HG03045 (cell line): ENCODE measurements around the gene ANO4.
A peak's percentile ranks its signal among the peaks of the same experiment; 100 is the strongest.
"Not testable (repeated sequence)": the region's sequence is repeated elsewhere in the genome, so short reads cannot be mapped to it uniquely, and the experiment has no call there.

ENCODE experiments used
- ATAC-seq: cut with Tn5 transposase; IDR thresholded peaks from one replicate; pipeline ENCODE4 v1.9.1; 2021; ENCODE audit warnings: mild to moderate bottlenecking, moderate library complexity; ENCODE audit not compliant: unreplicated experiment

Gene ANO4

DNA sequence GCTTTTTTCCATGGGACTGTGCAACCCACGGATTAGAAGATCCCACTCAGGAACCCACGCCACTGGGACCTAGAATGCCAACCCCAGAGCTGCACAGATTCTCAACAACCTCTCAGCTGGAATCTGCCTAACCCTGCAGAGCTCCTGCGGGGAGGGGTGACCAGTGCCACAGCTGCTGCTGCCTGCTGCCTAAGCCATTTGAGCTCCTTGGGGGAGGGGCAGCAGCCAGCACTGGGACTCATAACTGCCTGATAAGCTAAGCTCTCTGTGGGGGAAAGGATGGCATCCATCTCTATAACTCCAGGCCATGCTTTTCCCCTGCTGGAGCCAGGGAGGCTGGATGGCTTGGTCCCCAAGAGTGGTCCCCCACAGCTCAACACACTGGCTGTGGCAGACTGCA is 232.6 kb downstream of the ANO4 start:
- ATAC-seq = no peak

DNA sequence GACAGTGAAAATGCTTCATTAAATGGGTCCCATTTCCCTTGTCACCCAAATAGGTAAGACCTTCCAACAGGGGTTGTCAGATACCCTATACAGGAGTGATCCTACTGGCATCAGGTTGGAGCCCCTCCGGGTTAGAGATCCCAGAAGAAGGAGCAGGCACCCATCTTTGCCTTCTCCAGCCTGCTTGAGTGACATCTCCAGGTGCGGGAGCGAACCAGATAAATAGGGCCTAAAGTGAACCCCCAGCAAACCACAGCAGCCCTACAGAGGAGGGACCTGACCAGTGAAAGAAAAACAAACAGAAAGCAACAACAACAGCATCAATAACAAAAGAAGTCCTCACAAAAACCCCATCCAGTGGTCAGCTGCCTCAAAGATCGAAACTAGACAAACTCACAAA is 233.2 kb downstream of the ANO4 start:
- ATAC-seq = no peak

DNA sequence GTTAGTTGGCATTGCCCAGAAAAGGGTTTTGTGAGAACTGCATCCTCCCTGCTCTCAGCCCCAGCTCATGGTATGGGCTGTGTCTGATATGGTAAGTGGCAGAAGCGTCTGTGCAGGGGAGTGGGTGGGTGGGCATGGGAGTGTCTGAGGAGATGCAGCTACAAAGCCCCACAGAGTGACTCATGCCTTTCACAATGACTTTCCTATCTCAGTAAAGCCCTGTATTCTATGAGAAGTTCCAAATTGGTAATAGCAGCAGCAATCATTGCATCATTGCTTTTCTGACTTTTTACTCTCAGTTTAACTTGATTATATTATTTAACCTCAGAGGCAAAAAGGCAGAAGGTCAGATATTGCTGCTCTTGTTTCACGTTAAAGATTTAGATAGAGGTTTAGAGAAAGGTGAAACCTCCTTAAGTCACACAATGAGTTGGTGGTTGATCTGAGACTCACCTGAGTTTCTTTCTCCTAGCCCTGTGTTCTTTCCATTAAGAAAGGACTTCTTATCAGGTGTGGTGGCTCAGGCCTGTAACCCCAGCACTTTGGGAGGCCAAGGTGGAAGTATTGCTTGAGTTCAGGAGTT is 243.8 kb downstream of the ANO4 start:
- ATAC-seq = peak; percentile 47

DNA sequence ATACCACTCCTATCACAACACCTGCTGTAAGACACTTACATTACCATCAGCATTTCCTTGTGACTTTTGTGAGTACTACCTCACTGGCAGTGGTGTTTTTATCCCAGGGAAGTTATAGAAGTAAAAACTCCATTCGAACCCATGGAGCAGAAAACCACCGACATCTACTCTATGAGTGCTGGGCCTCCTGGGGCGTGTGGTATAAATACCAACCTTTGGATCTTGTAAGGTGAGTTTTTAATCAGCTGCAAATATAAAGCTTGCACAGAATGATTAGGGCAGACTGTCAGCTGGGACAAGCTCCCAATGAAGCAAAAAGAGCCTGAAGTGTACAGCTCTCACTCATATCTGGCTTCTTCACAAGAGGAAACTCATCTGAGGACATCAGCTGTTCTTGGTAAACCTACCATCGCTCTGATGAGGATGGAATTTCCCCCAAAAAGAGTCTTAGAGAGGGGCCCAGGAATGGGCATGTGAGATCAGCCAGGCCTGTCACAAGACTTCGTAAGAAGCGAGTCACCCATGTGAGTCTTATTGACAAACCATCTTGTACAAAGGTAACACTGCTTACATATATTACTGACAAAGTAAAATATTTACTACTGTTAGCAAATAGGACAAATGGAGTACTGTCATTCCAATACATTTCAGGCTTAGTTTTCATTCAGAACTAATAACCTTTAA is 245.4 kb downstream of the ANO4 start:
- ATAC-seq = no peak

DNA sequence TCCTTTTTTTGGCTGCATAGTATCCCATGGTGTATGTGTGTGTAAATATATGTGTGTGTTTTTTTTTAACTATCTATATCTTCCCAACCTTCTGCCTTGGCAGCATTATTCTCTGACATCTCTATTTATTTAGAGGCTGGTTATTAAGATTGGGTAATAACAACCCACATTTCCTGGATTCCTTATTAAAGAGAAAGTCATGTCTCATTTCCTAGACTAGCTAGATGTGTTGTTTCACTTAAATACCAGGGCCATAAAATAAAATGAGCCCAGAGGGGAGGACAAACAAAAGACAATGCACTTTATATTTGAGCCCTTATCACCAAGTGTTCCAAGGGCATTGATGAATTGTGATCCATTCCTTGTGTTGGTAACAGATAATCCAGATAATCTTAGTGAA is 246.4 kb downstream of the ANO4 start:
- ATAC-seq = no peak

DNA sequence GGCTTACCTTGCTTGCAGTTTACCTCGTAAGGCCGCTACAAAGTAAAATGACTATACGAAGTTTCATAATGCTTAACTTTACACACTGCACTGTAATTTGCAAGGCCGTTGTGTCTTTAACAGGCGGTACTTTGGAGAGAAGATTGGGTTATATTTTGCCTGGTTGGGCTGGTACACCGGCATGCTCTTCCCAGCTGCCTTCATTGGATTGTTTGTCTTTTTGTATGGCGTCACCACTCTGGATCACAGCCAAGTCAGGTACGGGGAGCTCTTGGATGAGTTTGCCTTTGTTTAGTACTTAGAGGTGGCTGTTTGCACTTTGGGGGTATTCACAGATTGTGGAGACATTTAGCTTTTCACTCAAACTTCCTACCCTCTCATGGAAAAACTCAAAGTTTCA is 247.6 kb downstream of the ANO4 start:
- ATAC-seq = no peak

DNA sequence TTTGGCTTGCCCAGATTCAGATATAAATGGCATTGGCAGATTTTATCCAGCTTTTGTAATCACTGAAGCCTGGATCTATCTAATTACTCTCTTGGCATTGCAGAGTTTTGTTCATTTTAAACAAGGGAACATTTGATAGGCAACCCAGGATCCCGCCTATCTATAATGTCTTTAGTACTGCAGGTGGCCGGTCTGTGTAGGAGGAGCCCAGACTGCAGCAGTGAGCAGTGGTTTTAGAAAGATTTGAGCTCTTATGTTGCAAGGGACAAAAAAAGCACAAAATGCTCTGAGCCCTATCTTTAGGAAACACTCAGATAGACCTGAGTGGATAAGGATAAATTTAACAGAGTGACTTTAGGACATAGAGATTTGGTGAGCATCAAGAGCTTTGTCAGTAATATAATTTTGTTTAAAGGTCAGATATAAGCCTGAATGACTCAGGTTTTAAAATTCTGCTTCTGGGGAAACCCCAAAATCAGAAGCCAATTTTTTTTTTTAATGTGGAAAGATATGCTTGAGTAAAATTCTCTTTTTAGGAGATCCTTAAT is 250.0 kb downstream of the ANO4 start:
- ATAC-seq = no peak

DNA sequence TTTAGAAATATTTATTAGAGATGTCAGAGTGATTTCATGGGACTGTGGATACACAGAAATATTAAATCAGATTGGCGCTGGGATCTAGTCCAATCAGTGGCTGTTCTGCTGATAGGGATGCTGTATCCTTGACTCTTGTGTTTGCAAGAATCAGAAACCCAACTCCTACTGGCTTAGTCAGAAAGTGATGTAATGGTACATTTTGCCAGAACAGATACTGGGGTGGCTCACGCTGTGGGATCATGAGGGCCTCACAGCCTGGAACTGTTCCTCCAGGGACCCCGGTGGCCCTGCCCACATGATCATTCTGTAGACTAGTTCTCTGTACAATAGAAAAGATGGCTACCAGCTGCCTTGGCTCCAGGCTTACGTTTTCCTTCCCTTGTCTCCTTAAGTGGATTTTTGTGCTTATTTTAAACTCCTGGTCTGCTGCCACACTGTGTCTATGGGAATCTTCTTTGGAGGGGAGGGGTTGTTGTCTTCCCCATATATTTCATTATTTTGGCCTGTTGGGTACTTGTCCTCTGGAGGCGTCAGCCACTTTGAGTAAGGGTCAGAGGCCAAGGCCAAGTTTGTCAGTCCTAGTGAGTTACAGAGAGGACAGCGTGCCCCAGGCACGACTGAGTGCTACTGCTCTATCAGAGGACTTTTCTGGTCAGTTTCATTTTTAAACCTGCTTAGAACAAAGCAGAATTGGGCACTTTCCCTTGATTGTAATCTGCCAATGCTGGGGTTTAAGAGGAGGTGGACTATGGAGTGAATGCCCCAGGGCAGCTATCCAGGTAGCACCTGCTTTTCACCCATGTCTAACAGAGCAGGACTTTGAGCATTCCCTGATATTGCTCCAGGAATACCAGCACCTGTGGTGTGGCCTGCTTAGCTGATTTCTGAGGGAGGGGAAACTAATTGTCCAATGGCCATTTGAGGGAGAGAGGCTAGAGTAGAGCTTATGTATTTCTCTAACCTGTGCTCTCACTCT is 251.2 kb downstream of the ANO4 start:
- no peak for ATAC-seq

DNA sequence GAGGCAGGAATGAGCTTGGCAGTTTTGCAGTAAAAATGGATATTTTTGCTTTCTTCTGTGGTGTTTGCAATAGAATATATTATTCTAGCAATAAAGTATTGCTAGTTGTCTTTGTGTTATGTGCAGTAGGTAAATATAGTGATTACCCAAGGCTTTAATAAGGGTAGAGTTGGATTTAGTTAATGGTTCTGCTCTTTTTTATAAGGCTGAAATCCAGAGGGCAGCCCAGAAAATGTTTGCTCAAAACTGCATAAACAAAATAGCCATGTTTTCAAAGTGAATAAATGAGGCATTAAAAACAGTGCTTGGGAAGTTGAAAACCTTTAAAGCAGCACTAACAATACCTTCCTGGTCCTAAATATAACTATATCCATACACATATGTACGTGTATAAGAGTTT is 253.1 kb downstream of the ANO4 start:
- no peak for ATAC-seq

DNA sequence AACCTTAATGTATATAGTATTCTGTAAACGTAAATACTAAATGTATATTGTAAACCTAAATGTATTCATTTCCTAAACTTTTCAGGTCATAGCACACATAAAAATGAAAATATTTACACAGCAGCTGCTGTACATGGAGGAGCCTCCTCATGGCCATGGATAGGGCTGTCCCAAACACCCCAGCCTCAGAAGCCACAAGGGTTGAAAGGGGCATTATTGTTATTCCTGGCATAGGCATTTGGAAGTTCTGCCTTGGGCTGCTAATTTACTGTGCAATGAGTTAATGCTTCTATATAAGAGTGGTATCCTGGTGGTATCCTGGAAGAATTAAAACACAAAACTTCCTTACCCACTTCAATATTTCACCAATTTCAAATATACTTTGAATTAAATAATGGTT is 256.1 kb downstream of the ANO4 start:
- ATAC-seq = no peak

DNA sequence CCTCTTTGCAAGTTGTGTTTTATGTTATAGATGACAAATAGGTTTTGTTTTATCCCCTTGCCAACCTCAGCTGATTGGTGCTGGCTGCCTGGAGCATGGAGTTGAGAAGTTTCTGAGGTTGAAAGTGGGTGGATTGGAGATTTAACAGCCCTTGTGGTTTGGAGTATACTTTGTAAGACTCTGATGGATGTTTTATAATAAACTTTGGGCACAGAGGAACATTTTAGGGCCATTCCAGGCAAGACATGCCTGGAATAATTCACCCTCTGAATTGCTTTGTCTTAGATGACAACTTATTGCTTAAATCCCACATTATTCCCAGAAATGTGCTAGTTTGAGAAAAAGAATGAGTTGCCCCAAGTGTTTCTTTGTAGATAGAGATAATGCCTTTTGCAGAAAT is 256.6 kb downstream of the ANO4 start:
- ATAC-seq = no peak

DNA sequence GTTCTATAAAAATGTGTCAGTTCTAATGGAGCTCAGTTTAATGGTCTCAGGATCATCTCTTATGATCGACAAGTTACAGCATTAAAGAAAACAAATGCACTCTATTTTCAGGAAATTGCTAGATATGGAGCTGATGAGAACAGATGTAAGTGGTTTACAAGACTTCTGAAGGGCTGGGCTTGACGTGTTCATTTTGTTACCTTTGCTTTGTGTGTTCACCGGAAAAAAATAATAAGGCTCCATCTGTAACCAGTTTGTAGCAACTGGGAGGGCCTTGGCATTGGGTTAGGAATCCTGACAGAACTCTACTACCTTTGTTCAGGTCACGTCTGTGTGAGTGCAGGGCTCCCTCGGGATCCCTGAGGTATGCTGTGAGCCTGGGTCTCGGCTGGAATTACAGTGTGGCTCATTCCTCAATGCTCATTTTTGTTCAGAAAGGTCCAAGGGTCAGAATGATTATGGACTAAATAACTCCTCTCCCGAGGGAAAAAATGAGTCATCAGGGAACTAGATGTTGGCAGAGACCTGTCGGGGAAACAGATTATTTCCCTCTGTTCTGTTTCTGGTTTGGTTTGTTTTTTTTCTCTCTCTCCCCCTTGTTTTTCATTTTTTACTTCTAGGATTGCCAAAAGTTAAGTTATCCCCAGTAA is 257.4 kb downstream of the ANO4 start:
- ATAC-seq = no peak

DNA sequence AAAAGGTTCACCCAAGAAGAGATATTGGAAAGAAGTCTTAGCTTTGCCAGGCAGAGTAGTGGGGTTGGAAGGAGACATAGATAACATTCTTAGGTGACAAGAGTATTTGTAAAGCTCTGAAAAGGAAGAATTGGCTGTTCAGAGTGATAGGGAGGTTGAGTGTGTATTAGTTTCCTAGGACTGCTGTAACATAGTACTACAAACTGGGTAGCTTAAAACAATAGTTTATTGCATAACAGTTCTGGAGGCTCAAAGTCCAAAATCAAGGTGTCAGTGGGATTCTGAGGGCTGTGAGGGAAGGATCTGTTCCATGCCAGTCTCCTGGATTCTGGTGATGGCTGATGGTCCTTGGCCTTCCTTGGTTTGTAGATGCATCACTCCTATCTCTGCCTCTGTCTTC is 258.6 kb downstream of the ANO4 start:
- no peak for ATAC-seq

DNA sequence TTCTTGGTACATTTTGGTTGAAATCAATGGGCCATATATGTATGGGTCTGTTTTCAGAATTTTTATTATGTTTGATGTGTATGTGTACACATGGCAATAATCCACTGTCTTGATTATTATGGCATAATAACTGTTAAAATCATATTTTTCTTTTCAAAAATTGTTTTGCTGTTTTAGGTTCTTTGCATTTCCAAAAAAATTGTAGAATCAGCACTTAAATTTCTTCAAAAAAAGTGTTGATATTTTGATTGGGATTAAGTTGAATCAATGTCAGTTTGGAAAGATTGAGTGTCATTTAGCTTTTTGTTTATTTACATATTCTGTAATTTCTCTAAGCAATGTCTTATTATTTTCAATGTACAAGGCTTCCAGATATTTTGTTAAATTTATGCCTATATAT is 261.4 kb downstream of the ANO4 start:
- ATAC-seq = no peak

DNA sequence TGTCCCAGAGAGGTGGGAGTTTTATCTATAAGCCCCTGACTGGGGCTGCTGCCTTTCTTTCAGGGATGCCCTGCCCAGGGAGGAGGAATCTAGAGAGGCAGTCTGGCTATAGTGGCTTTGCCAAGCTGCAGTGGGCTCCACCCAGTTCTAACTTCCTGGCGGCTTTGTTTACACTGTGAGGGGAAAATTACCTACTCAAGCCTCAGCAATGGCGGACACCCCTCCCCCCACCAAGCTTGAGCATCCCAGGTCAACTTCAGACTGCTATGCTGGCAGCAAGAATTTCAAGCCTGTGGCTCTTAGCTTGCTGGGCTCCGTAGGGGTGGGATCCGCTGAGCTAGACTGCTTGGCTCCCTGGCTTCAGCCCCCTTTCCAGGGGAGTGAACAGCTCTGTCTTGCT is 267.9 kb downstream of the ANO4 start:
- ATAC-seq = not testable (repeated sequence)

DNA sequence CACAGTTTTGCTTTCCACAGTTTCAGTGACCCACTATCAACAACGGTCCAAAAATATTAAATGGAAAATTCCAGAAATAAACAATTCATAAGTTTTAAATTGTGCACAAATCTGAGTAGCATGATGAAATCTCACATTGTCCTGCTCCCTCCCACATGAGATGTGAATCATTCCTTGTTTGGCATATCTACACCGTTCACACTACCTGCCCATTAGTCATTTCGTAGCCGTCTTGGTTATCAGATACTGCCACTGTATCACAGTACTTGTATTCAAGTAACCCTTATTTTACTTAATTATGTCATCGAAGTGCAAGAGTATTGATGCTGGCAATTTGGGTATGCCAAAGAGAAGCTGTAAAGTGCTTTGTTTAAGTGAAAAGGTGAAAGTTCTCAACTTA is 270.1 kb downstream of the ANO4 start:
- no peak for ATAC-seq

DNA sequence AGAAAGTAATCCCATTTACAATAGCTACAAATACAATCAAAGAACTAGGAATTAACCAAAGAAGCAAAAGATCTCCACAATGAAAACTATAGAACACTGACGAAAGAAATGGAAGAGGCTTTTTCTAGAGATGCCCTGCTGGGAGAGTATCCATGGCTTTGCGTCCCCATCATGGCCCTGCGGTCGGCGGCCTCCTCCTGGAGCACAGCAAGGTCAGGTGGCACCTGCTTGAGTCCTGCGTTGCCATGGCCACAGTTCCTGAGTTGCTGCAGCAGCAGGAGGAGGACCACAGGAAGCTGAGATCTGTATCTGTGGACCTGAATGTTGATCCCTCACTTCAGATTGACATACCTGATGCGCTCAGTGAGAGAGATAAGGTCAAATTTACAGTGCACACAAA is 271.9 kb downstream of the ANO4 start:
- ATAC-seq = no peak

DNA sequence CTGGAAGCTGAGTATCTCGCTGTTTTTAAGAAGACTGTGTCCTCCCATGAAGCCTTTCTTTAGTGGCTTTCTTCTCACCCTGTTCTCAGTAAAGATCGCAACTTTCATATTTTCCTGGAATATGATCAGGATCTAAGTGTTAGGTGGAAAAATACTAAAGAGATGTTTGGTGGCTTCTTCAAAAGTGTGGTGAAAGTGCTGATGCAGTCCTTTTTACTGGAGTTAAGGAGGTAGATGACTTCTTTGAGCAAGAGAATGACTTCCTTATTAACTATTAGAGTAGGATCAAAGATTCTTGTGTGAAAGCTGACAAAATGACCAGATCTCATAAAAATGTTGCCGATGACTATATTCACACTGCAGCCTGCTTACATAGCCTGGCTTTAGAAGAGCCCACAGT is 273.8 kb downstream of the ANO4 start:
- no peak for ATAC-seq

DNA sequence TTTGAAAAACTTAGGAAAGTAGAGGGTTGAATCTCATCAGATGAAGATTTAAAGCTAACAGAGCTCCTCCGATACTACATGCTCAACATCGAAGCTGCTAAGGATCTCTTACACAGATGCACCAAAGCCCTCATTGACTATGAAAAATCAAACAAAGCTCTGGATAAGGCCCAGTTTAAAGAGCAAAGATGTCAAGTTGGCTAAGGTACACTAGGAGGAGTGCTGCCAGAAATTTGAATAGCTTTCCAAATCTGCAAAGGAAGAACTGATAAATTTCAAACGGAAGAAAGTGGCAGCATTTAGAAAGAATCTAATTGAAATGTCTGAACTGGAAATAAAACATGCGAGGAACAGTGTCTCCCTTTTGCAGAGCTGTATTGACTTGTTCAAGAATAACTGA is 274.3 kb downstream of the ANO4 start:
- no peak for ATAC-seq

DNA sequence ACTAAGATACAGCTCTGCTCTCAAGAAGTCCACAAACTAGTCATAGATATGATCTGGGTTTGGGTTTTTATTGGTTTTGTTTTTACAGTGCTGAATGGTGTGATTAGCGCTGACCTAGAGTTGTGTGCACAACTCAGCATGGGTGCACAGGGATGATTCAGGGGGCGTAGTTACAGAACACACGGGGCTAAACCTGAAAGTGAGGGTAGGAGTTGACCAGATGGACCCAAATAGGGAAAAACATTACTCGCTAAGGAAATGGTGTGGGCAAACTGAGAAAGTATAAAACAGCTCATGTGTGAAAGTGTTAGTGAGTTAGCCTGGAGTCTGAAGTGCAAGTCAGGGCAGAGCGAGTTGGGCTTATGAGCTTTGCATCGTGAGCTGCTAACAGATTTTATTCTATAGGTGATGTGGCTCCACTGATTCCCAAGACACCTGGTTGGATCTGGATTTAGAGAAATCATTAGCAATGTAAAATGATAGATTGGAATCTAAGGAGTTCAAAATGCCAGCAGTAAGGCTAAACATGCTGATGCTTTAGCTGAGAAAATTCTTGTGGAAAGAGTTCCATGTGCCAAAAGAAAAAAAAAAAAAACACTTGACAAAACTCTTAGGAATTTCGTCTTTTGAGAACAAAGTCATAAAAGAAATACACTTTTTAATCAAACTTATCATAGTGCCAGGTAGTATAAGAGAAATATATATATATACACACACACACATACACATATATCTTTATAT is 280.5 kb downstream of the ANO4 start:
- ATAC-seq = no peak
